Lung (tissue), 12 donors: ENCODE measurements around the gene QRFP. TPM values are rescaled to one million over a fixed set of nuclear protein-coding genes. Genes with fewer than 3 reads are reported as not detected.

Experiments
- ATAC-seq: fragments of 200-7000 bp; cut with Tn5 transposase; one replicate; pipeline ENCODE4 v1.9.1; 2020; ENCODE audit warnings: moderate number of reproducible peaks; ENCODE audit not compliant: insufficient read depth, low FRiP score
- DNase-seq, 3 donors: peaks; one replicate each; pipeline ENCODE4 v3.0.0-alpha.2; 2013 to 2017
- H3K27ac ChIP-seq, 2 donors: one replicate each; pipeline ENCODE4 v1.5.1; 2013; ENCODE audit warnings: mild to moderate bottlenecking in 2 of 2, moderate library complexity in 2 of 2, control low read depth in 1 of 2, inconsistent platforms in 1 of 2, low read depth in 1 of 2, low read length in 1 of 2
- H3K27me3 ChIP-seq, 3 donors: one replicate each; pipeline ENCODE4 v1.5.1; 2013; ENCODE audit warnings: low read length in 2 of 3; ENCODE audit not compliant: control insufficient read depth in 3 of 3, insufficient read depth in 3 of 3
- H3K36me3 ChIP-seq, 4 donors: one replicate each; pipeline ENCODE4 v1.5.1; 2013; ENCODE audit warnings: low read length in 4 of 4, mild to moderate bottlenecking in 1 of 4, moderate library complexity in 1 of 4; ENCODE audit not compliant: control insufficient read depth in 4 of 4, insufficient read depth in 4 of 4
- H3K4me1 ChIP-seq, 5 donors: one replicate each; pipeline ENCODE4 v1.5.1; 2013; ENCODE audit warnings: low read length in 5 of 5, mild to moderate bottlenecking in 2 of 5, moderate library complexity in 1 of 5; ENCODE audit not compliant: control insufficient read depth in 5 of 5, insufficient read depth in 5 of 5
- H3K4me3 ChIP-seq: one replicate; pipeline ENCODE4 v1.5.1; 2013; ENCODE audit warnings: mild to moderate bottlenecking, control low read depth, moderate library complexity
- H3K9ac ChIP-seq, 2 donors: one replicate each; pipeline ENCODE4 v1.5.1; 2013; ENCODE audit warnings: low read length in 2 of 2, control low read depth in 1 of 2; ENCODE audit not compliant: insufficient read depth in 1 of 2
- H3K9me3 ChIP-seq, 4 donors: one replicate each; pipeline ENCODE4 v1.5.1; 2013; ENCODE audit warnings: low read length in 3 of 4, mild to moderate bottlenecking in 1 of 4, moderate library complexity in 1 of 4; ENCODE audit not compliant: control insufficient read depth in 4 of 4, insufficient read depth in 3 of 4
- WGBS, 2 donors: extraction: QIAGEN DNeasy Blood & Tissue Kit; methylation state at CpG; one replicate each; pipeline ENCODE4 v1.1.7; 2013; 5-methylcytosine and 5-hydroxymethylcytosine counted together
- polyA plus RNA-seq, 2 donors: library from polyadenylated mRNA; stranded (reverse); fragments of 200-250 nt; gene quantifications; one replicate each; pipeline ENCODE4 v1.2.1, GENCODE V29; 2013
- total RNA-seq, 2 donors: library from RNA; depleted of rRNA in 1 of 2; stranded (reverse); fragments of >200 nt in 1 of 2; gene quantifications; one replicate each; pipeline ENCODE4 v1.2.1, GENCODE V29; 2014 to 2021
- TF ChIP-seq, protein P1 (sequence below): IDR thresholded peaks from 2 replicates; pipeline ENCODE4 v1.5.1; 2012; ENCODE audit warnings: mild to moderate bottlenecking; ENCODE audit errors: control extremely low read depth, extremely low read depth
- donor health status: control.
- donor health status: control.
- donor health status: Bipolar disorder and iron deficiency.
- donor health status: healthy.
- donor health status: DM: yes; HTN: yes; CAD: no.

The QRFP gene
- total and polyA plus RNA-seq, 4 donors = 0.13 to 0.16 TPM; not detected in 2

DNA sequence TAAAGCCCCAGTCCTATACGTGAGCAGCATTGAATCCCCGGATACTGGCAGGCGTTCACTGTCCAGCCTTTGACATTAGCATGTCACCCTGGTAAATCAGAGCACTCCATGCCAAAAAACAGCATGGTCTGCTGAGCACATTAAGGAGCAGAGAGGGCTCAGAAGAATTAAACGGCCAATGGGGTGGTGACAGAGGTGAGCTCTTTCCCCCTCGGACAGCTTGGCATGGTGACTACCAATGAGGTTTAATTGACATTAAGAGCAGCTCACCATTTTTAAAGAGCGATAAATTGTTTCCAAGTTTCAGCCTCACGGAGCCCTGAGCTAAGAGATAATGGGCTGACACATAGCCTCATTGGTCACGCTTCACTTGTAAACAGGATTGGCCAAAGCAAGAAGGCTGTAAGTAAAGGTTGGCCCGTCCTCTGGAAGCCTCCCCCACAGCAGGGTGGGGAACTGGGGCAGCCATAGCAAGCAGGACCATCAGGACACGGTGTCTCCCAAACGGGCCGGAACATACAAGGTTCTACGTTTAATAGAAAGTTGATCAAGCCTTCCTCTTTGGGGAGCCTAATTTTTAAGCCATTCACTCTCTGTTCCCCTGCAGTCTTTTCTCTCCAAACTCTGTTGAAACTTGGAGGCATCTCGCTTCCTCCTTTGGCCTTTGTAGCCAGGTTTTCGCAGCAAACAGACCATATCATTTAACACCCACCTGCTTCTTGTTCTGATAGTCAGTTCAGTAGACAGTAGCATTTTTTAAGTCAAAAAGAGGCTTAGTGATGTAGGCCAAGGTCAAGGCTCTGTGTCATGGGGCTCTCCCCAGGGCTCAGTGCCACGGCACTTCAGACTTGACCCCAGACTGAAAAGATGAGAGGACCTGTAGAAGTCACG is 25.9 kb downstream of the QRFP start:
- Histone ChIP-seq H3K4me1 (peaks cover 0 to 3% (median 0%) of the 10 kb centered on the region in 5 donors), H3K4me3 (no peak overlapping the region), H3K9me3 (no peaks in the 10 kb centered on the region), H3K27ac (peak overlapping the region in 1 of 2 donors; percentile 92), H3K36me3 (peaks cover 0 to 44% (median 13%) of the 10 kb centered on the region in 4 donors), H3K9ac (no peak overlapping the region), H3K27me3 (no peaks in the 10 kb centered on the region)
- ATAC-seq = no peak
- 91 to 94% methylated on average over 17 of the region's 17 CpGs for WGBS, 2 donors
- no peak for DNase-seq
- TF ChIP-seq, protein P1, sequence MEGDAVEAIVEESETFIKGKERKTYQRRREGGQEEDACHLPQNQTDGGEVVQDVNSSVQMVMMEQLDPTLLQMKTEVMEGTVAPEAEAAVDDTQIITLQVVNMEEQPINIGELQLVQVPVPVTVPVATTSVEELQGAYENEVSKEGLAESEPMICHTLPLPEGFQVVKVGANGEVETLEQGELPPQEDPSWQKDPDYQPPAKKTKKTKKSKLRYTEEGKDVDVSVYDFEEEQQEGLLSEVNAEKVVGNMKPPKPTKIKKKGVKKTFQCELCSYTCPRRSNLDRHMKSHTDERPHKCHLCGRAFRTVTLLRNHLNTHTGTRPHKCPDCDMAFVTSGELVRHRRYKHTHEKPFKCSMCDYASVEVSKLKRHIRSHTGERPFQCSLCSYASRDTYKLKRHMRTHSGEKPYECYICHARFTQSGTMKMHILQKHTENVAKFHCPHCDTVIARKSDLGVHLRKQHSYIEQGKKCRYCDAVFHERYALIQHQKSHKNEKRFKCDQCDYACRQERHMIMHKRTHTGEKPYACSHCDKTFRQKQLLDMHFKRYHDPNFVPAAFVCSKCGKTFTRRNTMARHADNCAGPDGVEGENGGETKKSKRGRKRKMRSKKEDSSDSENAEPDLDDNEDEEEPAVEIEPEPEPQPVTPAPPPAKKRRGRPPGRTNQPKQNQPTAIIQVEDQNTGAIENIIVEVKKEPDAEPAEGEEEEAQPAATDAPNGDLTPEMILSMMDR = no peak

DNA sequence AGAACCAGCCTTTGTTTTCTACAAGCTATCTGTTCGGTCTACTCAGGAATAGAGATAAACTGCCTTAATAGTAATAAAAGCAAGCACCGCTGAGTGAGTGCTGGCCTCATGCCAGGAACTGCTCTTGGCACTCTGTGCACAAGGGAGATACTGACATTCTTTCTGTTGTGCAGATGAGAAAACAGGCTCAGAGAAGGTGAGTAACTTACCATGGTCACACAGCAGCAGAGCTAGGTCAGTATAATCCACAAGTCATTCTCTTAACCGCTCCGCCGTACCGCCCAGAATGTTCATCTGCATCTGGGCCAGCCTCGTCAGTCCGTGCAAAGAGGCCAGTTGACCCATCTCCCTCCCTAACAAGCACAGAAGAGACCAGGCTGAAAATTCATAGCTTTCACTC is 27.4 kb downstream of the QRFP start:
- peaks cover 0 to 3% (median 0%) of the 10 kb centered on the region in 5 donors for H3K4me1 ChIP-seq
- peaks cover 0 to 35% (median 12%) of the 10 kb centered on the region in 4 donors for H3K36me3 ChIP-seq
- no peak overlapping the region for H3K9ac ChIP-seq
- no peak for ATAC-seq
- no peak overlapping the region for H3K27ac ChIP-seq
- no peaks in the 10 kb centered on the region for H3K27me3 ChIP-seq
- DNase-seq = peak; percentile 64 to 76 (median 68)
- no peaks in the 10 kb centered on the region for H3K9me3 ChIP-seq
- TF ChIP-seq, protein P1 = no peak
- H3K4me3 ChIP-seq = no peak overlapping the region
- WGBS, 2 donors = 77 to 83% methylated on average over 8 of the region's 8 CpGs

DNA sequence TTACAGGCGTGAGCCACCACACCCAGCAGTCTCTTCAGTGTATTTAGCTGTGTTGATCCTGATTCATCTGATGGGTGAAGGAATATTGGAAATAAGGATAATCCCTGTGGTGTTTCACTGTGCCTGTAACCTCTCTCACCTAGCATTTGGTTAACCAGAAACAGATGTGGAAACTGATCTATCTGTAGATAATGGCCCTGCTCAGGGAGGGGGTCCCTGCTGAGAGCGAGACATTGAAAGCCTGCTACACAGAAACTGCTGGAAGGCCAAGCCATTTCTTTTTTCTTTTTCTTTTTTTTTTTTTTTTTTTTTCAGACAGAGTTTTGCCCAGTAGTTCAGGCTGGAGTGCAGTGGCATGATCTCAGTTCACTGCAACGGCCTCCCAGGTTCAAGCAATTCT is 28.4 kb downstream of the QRFP start:
- DNase-seq = no peak
- WGBS, 2 donors = 96 to 97% methylated on average over 3 of the region's 3 CpGs
- H3K4me1 ChIP-seq = peaks cover 0 to 3% (median 0%) of the 10 kb centered on the region in 5 donors

More for the DNA sequence above, 28.4 kb downstream of the QRFP start:
- Histone ChIP-seq H3K36me3 (peaks cover 0 to 26% (median 6%) of the 10 kb centered on the region in 4 donors), H3K4me3 (no peak overlapping the region), H3K27ac (no peak overlapping the region), H3K27me3 (no peaks in the 10 kb centered on the region), H3K9me3 (no peaks in the 10 kb centered on the region), H3K9ac (no peak overlapping the region)
- TF ChIP-seq, protein P1 = no peak
- no peak for ATAC-seq
